ENCODE results near the gene ARHGAP22. TPM values are rescaled to one million over a fixed set of nuclear protein-coding genes. Genes with fewer than 3 reads are reported as not detected.

ARHGAP22 gene
- total RNA-seq, 1 experiment from 2014 or later = 1.8 TPM

DNA sequence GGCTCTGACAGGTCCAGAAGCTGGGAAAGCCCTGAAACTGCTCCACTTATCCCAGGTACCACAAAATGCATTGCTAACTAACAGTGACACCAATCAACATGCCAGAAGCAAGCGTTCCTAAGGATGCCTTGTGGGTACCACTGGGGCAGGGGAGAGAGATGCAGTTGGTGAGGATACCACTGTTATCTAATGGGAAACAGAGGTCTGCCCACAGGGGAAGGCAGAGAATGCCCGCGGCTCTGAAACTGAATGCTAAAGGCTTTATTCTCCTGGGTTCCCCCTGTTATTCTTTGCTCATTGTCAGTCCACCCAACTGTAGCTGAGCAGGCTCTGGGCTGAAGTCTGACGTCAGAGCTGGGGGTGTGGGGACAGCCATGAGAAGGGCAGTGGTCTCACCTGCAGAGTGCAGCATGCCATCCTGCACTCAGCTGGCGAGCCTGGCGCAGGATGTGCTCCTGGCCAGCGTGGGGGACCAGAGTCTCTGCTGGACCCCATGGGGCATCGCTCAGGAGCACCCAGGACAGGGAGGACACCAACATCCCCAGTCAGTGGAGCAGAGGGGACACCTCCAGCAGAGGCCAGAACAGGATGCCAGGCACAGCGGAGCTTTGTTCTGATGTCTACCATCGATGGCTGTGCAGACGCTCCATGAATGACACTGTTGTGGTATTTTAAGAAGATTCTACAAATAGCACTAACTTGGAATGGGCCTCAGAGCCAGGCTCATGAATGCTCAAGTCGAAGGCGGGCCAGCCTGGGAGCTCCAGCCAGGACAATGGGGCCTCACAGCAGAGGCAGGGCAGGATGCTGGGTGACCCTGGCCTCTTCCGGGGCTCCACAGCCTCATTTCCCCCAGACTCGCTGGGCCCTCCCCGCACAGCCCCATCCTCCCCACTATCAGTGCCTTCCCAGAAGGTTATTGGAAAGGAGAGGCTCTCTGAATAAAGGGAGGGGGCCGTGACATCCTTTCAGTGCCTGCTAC lies 95.8 kb downstream of the ARHGAP22 start:
- TF ChIP-seq, protein P1, sequence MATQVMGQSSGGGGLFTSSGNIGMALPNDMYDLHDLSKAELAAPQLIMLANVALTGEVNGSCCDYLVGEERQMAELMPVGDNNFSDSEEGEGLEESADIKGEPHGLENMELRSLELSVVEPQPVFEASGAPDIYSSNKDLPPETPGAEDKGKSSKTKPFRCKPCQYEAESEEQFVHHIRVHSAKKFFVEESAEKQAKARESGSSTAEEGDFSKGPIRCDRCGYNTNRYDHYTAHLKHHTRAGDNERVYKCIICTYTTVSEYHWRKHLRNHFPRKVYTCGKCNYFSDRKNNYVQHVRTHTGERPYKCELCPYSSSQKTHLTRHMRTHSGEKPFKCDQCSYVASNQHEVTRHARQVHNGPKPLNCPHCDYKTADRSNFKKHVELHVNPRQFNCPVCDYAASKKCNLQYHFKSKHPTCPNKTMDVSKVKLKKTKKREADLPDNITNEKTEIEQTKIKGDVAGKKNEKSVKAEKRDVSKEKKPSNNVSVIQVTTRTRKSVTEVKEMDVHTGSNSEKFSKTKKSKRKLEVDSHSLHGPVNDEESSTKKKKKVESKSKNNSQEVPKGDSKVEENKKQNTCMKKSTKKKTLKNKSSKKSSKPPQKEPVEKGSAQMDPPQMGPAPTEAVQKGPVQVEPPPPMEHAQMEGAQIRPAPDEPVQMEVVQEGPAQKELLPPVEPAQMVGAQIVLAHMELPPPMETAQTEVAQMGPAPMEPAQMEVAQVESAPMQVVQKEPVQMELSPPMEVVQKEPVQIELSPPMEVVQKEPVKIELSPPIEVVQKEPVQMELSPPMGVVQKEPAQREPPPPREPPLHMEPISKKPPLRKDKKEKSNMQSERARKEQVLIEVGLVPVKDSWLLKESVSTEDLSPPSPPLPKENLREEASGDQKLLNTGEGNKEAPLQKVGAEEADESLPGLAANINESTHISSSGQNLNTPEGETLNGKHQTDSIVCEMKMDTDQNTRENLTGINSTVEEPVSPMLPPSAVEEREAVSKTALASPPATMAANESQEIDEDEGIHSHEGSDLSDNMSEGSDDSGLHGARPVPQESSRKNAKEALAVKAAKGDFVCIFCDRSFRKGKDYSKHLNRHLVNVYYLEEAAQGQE (IDR thresholded peaks at IDR 0.05; ENCODE audit: insufficient read depth in 1 of 2, low read depth in 2 of 2, low read length in 1 of 2) = no peak
- TF ChIP-seq POLR2AphosphoS5 (IDR thresholded peaks at IDR 0.05; ENCODE audit: low read depth, low read length) (no peak), TCF7L2 (IDR thresholded peaks at IDR 0.05; ENCODE audit: low read depth, low read length) (no peak), SIN3A (IDR thresholded peaks at IDR 0.05; ENCODE audit: borderline replicate concordance, insufficient read depth, low read depth, low read length) (no peak)
- TF ChIP-seq, protein P2, sequence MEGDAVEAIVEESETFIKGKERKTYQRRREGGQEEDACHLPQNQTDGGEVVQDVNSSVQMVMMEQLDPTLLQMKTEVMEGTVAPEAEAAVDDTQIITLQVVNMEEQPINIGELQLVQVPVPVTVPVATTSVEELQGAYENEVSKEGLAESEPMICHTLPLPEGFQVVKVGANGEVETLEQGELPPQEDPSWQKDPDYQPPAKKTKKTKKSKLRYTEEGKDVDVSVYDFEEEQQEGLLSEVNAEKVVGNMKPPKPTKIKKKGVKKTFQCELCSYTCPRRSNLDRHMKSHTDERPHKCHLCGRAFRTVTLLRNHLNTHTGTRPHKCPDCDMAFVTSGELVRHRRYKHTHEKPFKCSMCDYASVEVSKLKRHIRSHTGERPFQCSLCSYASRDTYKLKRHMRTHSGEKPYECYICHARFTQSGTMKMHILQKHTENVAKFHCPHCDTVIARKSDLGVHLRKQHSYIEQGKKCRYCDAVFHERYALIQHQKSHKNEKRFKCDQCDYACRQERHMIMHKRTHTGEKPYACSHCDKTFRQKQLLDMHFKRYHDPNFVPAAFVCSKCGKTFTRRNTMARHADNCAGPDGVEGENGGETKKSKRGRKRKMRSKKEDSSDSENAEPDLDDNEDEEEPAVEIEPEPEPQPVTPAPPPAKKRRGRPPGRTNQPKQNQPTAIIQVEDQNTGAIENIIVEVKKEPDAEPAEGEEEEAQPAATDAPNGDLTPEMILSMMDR (IDR thresholded peaks at IDR 0.05) = no peak
- no peaks in the 10 kb centered on the region for H3K36me3 ChIP-seq (ENCODE audit: control insufficient read depth, insufficient read depth, low read length)
- in situ Hi-C loops (cut with HindIII; ENCODE audit: low pct_unique_long_range_greater_than_20kb, low sequenced_read_pairs) (no loop called here), intact Hi-C loops (cut with micrococcal nuclease; ENCODE audit: unreplicated experiment) (loop anchor here (10.0 kb wide), 1 partner anchor 64 kb away; no protein-coding TSS in a partner anchor)
- ATAC-seq = no peak
- no peaks in the 10 kb centered on the region for H3K4me1 ChIP-seq (ENCODE audit: control insufficient read depth, insufficient read depth, low read length)
- no TSS peak for BruUV-seq (replicated peaks)
- ChIA-PET CTCF (interaction anchor here (1.2 kb wide), 1 partner anchor 146 kb away, joined by 3 read pairs; no protein-coding TSS in a partner anchor), POLR2A (no interaction called here)
- H3K27ac ChIP-seq (ENCODE audit: low read length) = no peak overlapping the region
- no peak for DNase-seq (ENCODE audit: low read depth, low spot score)
- peaks cover 1% of the 10 kb centered on the region; the same call in 1 of the 2 replicates for H3K9me3 ChIP-seq (ENCODE audit: control insufficient read depth, insufficient read depth, low read depth, low read length)
- H3K27me3 ChIP-seq (ENCODE audit: control insufficient read depth, insufficient read depth, low read length) = no peaks in the 10 kb centered on the region
- no peak overlapping the region for H3K4me3 ChIP-seq (ENCODE audit: low read depth in 2 of 2, low read length in 2 of 2)

DNA sequence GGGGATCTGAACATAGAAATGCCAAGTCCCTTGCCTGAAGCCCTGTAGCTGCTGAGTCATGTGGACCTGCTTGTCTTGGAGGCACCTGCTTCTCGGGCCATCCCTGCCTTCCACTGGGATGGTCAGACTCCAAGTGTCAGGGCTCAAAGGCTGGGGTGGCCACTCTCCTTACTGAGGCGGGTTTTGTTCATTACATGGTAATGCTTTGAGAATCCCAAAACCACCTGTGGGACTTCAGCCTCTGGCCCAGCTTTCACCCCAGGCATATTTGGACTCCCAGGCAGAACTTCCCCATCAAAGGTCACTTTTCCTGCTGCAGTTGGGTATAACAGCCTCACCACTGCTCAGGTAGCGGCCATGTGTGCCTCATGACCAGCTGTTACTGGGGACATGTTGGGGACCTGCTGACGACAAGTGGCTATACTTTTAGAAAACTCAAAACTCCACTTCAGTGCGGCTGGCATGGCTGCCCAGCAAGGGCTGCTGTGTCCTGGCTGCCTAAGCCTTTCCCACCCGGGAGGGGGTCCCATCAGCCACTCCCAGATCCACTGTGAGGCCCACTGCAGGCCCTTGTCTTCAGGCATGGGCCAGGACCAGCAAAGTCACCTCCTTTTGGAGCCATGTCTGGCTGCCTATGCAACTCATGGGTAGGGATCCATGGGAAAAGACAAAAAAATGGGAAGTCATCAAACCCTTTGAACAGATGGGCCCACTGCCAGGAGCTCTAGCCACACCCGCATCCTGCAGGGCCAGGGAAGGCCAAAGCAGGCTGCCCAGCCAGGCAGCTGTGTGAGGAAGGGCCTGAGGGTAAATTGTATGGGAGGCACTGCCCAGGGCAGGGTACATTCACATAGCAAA lies 96.7 kb downstream of the ARHGAP22 start:
- H3K27me3 ChIP-seq (ENCODE audit: control insufficient read depth, insufficient read depth, low read length) = no peaks in the 10 kb centered on the region
- no peak for DNase-seq (ENCODE audit: low read depth, low spot score)
- H3K4me3 ChIP-seq (ENCODE audit: low read depth in 2 of 2, low read length in 2 of 2) = no peak overlapping the region
- no peaks in the 10 kb centered on the region for H3K4me1 ChIP-seq (ENCODE audit: control insufficient read depth, insufficient read depth, low read length)
- H3K9me3 ChIP-seq (ENCODE audit: control insufficient read depth, insufficient read depth, low read depth, low read length) = no peaks in the 10 kb centered on the region
- H3K36me3 ChIP-seq (ENCODE audit: control insufficient read depth, insufficient read depth, low read length) = no peaks in the 10 kb centered on the region
- TF ChIP-seq POLR2AphosphoS5 (IDR thresholded peaks at IDR 0.05; ENCODE audit: low read depth, low read length) (no peak), SIN3A (IDR thresholded peaks at IDR 0.05; ENCODE audit: borderline replicate concordance, insufficient read depth, low read depth, low read length) (no peak)
- intact Hi-C loops (cut with micrococcal nuclease; ENCODE audit: unreplicated experiment) (loop anchor here (2.0 to 10.0 kb wide), 2 partner anchors 63 to 145 kb away; no protein-coding TSS in a partner anchor), in situ Hi-C loops (cut with HindIII; ENCODE audit: low pct_unique_long_range_greater_than_20kb, low sequenced_read_pairs) (no loop called here)
- no peak for ATAC-seq
- no TSS peak for BruUV-seq (replicated peaks)
- ChIA-PET CTCF (no interaction called here), POLR2A (no interaction called here)
- H3K27ac ChIP-seq (ENCODE audit: low read length) = no peak overlapping the region
